Ascending aorta (tissue), 2 donors: ENCODE measurements around the gene GIMAP7. TPM values are rescaled to one million over a fixed set of nuclear protein-coding genes. Genes with fewer than 3 reads are reported as not detected.

Experiments
- DNase-seq, 2 donors: peaks; one replicate each; pipeline ENCODE4 v3.0.0-alpha.2; 2019; ENCODE audit warnings: low spot score in 2 of 2
- H3K27ac ChIP-seq, 2 donors: fragments of 200-600 bp; sonication (generic); one replicate each; pipeline ENCODE4 v1.5.1; 2016 to 2017; ENCODE audit warnings: mild to moderate bottlenecking in 1 of 2
- H3K27me3 ChIP-seq: fragments of 200-600 bp; sonication (generic); one replicate; pipeline ENCODE4 v1.5.1; 2017
- H3K36me3 ChIP-seq, 2 donors: fragments of 200-600 bp; sonication (generic); one replicate each; pipeline ENCODE4 v1.5.1; 2016
- H3K4me1 ChIP-seq, 2 donors: fragments of 200-600 bp; sonication (generic); one replicate each; pipeline ENCODE4 v1.5.1; 2016 to 2017; ENCODE audit warnings: mild to moderate bottlenecking in 1 of 2
- H3K4me3 ChIP-seq, 2 donors: fragments of 200-600 bp; sonication (generic); one replicate each; pipeline ENCODE4 v1.5.1; 2016 to 2017; ENCODE audit warnings: mild to moderate bottlenecking in 1 of 2
- H3K9me3 ChIP-seq, 2 donors: fragments of 200-600 bp; sonication (generic); one replicate each; pipeline ENCODE4 v1.5.1; 2016
- intact Hi-C: fragments of 100-400 bp; cut with DNase I; formaldehyde crosslinking; loops from one replicate; pipeline ENCODE4 v1.15.1; 2023
- total RNA-seq: library from RNA; depleted of rRNA; stranded (reverse); fragments of >200 nt; gene quantifications from one replicate; pipeline ENCODE4 v1.1.0, GENCODE V29; 2016
- TF ChIP-seq, protein P1 (sequence below), 3 experiments: fragments of 200-600 bp in 2 of 3; fragments of 450-650 bp in 1 of 3; sonication (generic) in 2 of 3; IDR thresholded peaks; one replicate each; pipeline ENCODE4 v1.5.1; 2016 to 2019; ENCODE audit warnings: antibody characterized with exemption in 3 of 3, mild to moderate bottlenecking in 1 of 3, moderate library complexity in 1 of 3

GIMAP7 gene
- total RNA-seq, 1 donor from 2014 or later, result 9.4 TPM

GRCh38 chr7:150531704-150532103 is 17.0 kb downstream of the GIMAP7 start:
- TF ChIP-seq, protein P1, sequence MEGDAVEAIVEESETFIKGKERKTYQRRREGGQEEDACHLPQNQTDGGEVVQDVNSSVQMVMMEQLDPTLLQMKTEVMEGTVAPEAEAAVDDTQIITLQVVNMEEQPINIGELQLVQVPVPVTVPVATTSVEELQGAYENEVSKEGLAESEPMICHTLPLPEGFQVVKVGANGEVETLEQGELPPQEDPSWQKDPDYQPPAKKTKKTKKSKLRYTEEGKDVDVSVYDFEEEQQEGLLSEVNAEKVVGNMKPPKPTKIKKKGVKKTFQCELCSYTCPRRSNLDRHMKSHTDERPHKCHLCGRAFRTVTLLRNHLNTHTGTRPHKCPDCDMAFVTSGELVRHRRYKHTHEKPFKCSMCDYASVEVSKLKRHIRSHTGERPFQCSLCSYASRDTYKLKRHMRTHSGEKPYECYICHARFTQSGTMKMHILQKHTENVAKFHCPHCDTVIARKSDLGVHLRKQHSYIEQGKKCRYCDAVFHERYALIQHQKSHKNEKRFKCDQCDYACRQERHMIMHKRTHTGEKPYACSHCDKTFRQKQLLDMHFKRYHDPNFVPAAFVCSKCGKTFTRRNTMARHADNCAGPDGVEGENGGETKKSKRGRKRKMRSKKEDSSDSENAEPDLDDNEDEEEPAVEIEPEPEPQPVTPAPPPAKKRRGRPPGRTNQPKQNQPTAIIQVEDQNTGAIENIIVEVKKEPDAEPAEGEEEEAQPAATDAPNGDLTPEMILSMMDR (IDR thresholded peaks at IDR 0.05), result no peak
- no peak for DNase-seq
- Histone ChIP-seq H3K27ac (no peak overlapping the region), H3K4me3 (no peak overlapping the region), H3K4me1 (no peaks in the 10 kb centered on the region), H3K36me3 (no peaks in the 10 kb centered on the region), H3K9me3 (no peaks in the 10 kb centered on the region), H3K27me3 (no peaks in the 10 kb centered on the region)
- intact Hi-C loops, result no loop called here

- Histone ChIP-seq H3K4me3 (no peak overlapping the region), H3K27me3 (no peaks in the 10 kb centered on the region), H3K4me1 (no peaks in the 10 kb centered on the region), H3K36me3 (no peaks in the 10 kb centered on the region), H3K27ac (no peak overlapping the region), H3K9me3 (peaks cover 0 to 10% of the 10 kb centered on the region in 2 donors)
- no peak for DNase-seq
- intact Hi-C loops, result no loop called here
- TF ChIP-seq, protein P1 (IDR thresholded peaks at IDR 0.05), result no peak
Measured at GRCh38 chr7:150538259-150538658, 23.6 kb downstream of the GIMAP7 start.

DNA sequence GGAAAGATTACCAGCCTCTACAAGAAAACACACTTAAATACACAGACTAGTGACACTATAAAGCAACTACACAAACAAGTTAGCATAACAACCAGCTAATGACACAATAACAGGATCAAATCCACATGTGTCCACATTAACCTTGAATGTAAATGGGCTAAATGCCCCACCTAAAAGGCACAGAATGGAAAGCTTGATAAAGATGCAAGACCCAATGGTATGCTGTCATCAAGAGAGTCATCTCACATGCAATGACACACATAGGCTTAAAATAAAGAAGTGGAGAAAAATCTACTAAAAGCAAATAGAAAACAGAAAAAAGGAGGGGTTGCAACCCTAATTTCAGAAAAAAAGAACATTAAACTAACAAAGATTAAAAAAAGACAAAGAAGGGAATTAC is 38.5 kb downstream of the GIMAP7 start:
- Histone ChIP-seq H3K27ac (no peak overlapping the region), H3K27me3 (no peaks in the 10 kb centered on the region), H3K36me3 (no peaks in the 10 kb centered on the region), H3K4me1 (no peaks in the 10 kb centered on the region), H3K4me3 (no peak overlapping the region), H3K9me3 (no peaks in the 10 kb centered on the region)
- TF ChIP-seq, protein P1 (IDR thresholded peaks at IDR 0.05), result no peak
- DNase-seq, result no peak
- intact Hi-C loops, result no loop called here

- H3K27me3 ChIP-seq, result no peaks in the 10 kb centered on the region
- H3K4me3 ChIP-seq, result no peak overlapping the region
- no peaks in the 10 kb centered on the region for H3K4me1 ChIP-seq
- no peak overlapping the region for H3K27ac ChIP-seq
- intact Hi-C loops, result no loop called here
- DNase-seq, result no peak
- H3K9me3 ChIP-seq, result no peaks in the 10 kb centered on the region
- TF ChIP-seq, protein P1 (IDR thresholded peaks at IDR 0.05), result no peak
- no peaks in the 10 kb centered on the region for H3K36me3 ChIP-seq
Measured at GRCh38 chr7:150556521-150557138, 42.0 kb downstream of the GIMAP7 start.

GRCh38 chr7:150560486-150560885 is 45.8 kb downstream of the GIMAP7 start:
- H3K27ac ChIP-seq, result no peak overlapping the region
- H3K36me3 ChIP-seq, result no peaks in the 10 kb centered on the region
- no peak overlapping the region for H3K4me3 ChIP-seq
- TF ChIP-seq, protein P1 (IDR thresholded peaks at IDR 0.05), result no peak
- H3K4me1 ChIP-seq, result no peaks in the 10 kb centered on the region
- H3K9me3 ChIP-seq, result no peaks in the 10 kb centered on the region
- intact Hi-C loops, result no loop called here
- no peak for DNase-seq
- no peaks in the 10 kb centered on the region for H3K27me3 ChIP-seq

GRCh38 chr7:150562919-150563318 is 48.2 kb downstream of the GIMAP7 start:
- H3K4me1 ChIP-seq, result no peaks in the 10 kb centered on the region

More at GRCh38 chr7:150562919-150563318, 48.2 kb downstream of the GIMAP7 start:
- no peaks in the 10 kb centered on the region for H3K36me3 ChIP-seq
- DNase-seq, result no peak
- no peaks in the 10 kb centered on the region for H3K9me3 ChIP-seq
- TF ChIP-seq, protein P1 (IDR thresholded peaks at IDR 0.05), result no peak
- H3K4me3 ChIP-seq, result no peak overlapping the region
- no peak overlapping the region for H3K27ac ChIP-seq
- no peaks in the 10 kb centered on the region for H3K27me3 ChIP-seq
- intact Hi-C loops, result no loop called here
